HG03442 (cell line): ENCODE measurements around the gene CELA2B.
"Not testable (repeated sequence)": the region's sequence is repeated elsewhere in the genome, so short reads cannot be mapped to it uniquely, and the experiment has no call there.

Experiments
- ATAC-seq: cut with Tn5 transposase; IDR thresholded peaks from one replicate; pipeline ENCODE4 v1.9.1; 2021; ENCODE audit warnings: mild to moderate bottlenecking, moderate library complexity; ENCODE audit not compliant: unreplicated experiment

The CELA2B gene

DNA sequence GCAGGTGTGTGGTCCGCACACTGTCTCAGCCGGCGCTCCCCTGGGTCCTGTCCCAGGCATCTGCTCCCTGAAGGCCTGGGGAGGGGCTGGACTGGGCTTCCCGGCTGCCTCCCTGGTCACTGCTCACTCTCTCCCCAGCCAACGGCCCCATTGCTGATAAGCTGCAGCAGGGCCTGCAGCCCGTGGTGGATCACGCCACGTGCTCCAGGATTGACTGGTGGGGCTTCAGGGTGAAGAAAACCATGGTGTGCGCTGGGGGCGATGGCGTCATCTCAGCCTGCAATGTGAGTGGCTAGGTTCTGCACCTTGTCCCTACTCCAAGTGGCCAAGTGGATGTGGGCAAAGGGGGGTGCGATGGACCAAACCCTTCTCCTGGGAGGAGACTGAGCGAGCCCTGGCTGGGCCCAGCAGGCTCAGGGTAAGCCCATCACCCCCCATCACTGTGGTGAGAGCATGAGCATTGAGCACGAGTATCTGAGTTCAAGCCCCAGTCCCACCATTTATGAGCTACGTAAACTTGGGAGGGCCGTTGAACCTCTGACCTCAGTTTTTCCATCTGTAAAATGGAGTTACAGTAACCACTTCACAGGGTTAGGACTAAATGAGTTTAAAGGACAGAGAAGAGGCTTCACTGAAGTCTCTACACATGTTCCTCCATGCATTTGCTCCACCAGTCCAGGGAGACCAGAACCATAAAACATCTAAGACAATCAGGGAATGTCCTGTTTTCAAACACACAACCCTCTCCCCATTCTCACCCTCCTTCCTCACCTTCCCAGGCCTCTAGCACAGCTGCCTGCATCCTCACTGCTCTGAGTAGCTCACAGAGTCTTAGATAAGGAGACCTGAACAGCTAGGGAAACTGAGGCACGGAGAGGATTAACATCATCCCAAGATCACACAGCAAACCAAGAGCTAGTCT, 31.2 kb upstream of the CELA2B start:
- ATAC-seq = no peak

DNA sequence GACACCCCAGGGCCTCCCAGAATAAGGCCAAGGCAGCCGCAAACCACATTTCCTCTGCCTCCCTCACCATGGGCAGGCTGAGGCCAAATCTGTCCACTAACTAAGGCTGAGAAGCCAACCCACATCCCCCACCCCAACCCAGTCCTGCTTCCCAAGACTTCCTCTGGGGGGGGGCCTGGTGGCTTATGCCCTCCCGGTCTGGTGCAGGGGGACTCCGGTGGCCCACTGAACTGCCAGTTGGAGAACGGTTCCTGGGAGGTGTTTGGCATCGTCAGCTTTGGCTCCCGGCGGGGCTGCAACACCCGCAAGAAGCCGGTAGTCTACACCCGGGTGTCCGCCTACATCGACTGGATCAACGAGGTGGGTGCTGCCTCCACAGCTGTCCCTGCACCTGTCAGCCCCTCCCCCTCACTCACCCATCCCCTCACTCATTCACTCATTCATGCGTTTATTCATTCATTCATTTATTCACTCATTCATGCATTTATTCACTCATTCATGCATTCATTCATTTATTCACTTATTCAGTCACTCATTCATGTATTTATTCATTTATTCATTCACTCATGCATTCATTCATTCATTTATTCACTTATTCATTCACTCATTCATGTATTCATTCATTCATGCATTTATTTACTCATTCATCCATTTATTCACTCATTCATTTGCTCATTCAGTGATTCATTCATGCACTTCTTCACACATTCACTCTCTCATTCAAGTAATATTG, 30.3 kb upstream of the CELA2B start:
- no peak for ATAC-seq

DNA sequence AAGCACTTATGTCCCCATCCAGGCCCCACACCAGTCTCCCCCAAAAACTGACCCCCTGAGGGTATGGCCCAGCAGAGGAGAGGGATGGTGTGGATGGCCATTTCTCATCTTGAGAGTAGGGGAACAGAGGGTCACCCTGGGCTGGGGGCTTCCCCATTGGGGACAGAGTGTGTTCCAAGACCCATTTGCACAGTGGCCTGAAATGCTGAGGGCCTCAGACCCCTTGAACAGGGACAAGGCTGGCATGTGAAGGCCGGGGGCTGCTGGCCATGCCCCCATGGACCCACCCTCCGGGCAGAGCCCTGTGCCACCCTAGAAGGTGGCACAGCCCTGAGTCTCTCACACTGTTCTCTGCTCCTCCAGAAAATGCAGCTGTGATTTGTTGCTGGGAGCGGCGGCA, 29.7 kb upstream of the CELA2B start:
- ATAC-seq = no peak

GRCh38 chr1:15448877-15449462, 26.9 kb upstream of the CELA2B start:
- ATAC-seq = no peak

GRCh38 chr1:15449567-15449966, 26.3 kb upstream of the CELA2B start:
- no peak for ATAC-seq

DNA sequence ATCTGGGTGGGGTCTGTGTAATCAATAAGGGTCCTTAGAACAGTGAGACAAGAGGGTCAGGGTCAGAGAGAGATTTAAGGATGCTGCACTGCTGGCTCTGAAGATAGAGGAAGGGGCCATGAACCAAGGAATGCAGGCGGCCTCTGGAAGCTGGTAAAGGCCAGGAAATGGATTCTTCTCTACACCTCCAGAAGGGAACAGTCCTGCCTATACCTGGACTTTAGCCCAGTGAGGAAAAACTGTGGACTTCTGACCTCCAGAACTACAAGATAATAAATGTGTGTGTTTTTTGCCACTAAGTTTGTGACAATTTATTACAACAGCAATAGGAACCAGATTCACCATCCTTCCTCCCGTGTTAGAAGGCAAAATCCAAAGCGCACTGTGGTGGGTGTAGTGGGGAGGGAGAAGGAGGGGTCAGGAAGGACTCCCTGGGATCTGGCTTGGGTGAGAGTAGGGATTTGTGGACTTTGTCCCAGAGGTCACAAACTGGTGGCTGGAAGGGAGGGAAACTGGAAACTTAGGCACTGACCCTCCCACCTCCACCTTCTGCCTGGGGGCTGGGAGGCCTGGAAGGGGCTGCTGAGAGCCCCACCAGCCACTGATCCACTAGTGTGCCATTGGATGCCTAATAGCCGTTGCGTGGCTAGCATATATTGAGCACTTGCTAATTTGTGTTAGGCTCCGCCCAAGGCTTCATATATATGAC, 24.7 kb upstream of the CELA2B start:
- ATAC-seq = no peak

- ATAC-seq = no peak
Measured at GRCh38 chr1:15452216-15452615, 23.7 kb upstream of the CELA2B start.

DNA sequence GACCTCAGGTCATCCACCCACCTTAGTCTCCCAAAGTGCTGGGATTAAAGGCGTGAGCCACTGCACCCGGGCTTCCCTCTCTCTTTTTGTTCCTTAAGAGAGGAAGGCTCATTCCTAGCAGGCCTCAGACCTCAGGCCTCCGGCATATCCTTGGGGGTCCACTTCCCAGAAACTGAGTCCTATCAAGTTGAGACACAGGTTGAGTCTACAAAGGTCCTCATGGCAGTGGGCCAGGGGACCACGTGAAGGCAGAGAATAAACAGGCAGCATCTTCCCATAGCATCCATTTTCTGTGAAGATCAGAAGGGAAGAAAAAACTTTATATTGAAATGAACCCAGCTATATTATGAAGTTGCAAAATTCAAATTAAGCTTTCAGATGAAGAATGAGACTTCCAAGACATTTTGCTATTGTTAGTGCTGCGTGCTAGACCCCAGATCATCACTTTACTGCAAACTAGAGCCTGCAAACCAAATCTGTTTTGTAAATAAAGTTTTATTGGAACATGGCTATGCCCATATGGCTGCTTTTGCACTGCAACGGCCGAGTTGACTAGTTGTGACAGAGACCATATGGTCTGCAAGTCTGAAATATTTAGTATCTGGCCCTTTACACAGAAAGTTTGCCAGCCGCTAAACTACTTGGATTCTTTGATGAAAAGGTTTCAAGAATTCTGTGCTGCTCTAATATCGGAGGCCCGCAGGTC, 22.9 kb upstream of the CELA2B start:
- ATAC-seq = no peak

- ATAC-seq = no peak
Measured at GRCh38 chr1:15453734-15454133, 22.2 kb upstream of the CELA2B start.

- ATAC-seq = no peak
Measured at GRCh38 chr1:15454256-15454655, 21.6 kb upstream of the CELA2B start.

DNA sequence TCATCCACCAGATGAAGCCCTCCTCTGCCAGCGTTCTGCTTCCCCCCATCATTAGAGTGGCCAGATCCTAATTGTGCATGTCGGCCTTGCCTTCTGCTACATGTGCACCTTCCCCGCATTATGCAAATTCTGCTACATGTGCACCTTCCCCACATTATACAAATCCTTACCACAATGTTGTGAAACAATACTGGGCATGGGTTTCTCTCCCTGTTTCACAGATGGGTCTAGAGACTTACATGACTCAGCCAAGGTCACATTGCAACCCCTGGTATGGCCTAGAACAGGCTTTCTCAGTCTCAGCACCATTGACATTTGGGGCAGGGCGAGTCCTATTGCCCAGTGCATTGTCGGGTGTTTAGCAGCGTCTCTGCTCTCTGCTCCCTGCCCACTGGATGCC, 20.4 kb upstream of the CELA2B start:
- no peak for ATAC-seq

- ATAC-seq = no peak
Measured at GRCh38 chr1:15456313-15456954, 19.5 kb upstream of the CELA2B start, which contains the start of gene CELA2A. Gene CELA2A (plus strand): TSS chr1:15456732. CDS start chr1:15456754, 22 bp downstream.

- ATAC-seq = no peak
Measured at GRCh38 chr1:15457585-15457984, 18.3 kb upstream of the CELA2B start.

GRCh38 chr1:15458388-15458787, 17.5 kb upstream of the CELA2B start:
- not testable (repeated sequence) for ATAC-seq

DNA sequence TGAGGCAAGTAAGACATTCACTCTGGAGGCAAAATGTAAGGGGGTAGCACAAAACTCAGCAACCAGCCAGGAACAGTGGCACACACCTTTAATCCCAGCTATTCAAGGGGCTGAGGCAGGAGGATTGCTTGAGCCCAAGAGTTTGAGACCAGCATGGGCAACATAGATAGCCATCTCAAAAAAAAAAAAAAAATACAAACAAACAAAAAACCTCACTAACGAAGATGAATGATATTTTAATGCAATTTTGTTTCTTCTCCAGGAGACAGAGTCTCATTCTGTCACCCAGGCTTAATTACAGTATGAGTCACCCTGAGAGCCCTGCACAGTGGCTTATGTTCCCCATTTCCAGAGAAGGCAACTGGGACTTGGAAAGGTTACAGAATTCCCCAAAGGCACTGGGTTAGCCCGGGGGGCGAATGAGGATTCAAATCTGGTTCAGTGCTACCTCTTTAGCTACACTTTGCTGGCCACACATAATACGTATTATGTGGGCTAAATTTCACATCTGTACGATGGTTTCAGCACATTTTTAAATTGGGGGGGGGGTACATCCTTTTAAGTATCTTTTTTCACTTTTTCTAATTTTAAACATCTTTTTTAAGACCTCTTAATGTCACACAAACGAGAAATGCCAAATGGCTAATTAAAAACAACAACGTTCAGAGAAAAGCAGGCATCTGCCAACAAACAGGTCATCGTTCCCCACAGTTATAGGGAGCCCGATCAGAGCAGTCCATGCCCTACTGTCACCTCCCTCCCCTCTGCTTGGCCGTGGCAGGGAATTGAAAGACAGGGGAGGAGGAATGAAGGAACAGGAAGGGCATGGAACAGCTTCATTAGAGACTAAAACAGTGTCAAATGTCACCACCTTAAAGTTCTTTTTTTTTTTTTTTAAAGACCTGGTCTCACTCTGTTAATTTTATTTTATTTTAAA, 15.9 kb upstream of the CELA2B start:
- no peak for ATAC-seq

DNA sequence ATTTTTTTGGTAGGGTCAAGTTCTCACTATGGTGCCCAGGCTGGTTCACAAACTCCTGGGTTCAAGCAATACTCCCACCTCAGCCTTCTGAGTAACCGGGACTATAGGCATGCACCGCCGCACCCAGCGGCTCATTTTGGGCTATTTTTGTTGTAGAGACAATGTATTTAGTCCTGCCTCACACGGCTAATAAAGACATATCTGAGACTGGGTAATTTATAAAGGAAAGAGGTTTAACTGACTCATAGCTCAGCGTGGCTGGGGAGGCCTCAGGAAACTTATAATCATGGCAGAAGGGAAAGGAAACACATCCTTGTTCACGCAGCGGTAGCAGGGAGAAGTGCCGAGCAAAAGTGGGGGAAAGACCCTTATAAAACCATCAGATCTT, 15.2 kb upstream of the CELA2B start:
- ATAC-seq = no peak

DNA sequence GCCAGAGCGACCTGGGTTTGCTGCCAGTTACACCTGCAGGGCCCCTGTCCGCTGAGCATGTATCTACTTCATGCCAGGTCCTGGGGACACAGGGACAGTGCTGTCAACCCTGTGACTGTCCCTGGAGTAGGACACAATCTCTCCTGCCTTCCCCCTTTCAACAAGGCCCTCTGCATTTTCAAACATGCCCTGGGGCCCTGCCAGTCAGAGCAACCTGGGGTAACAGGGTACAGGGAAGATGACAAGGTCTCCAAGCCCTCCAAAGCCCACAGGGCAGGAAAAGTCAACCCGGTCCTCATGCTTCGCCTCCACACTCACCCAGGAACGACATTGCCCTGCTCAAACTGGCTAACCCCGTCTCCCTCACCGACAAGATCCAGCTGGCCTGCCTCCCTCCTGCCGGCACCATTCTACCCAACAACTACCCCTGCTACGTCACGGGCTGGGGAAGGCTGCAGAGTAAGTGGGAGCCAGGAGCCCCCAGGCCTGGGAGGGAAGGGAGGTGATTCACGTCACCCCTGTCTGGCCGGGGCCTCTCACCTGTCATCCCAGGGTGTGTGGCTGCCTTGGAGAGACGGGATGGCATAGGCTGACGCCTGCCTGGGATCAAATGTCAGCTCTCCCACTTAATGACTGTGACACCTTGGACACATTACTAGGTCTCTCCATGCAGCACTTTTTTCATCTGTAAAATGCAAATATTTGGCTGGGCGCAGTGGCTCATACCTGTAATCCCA, 12.7 kb upstream of the CELA2B start:
- not testable (repeated sequence) for ATAC-seq

DNA sequence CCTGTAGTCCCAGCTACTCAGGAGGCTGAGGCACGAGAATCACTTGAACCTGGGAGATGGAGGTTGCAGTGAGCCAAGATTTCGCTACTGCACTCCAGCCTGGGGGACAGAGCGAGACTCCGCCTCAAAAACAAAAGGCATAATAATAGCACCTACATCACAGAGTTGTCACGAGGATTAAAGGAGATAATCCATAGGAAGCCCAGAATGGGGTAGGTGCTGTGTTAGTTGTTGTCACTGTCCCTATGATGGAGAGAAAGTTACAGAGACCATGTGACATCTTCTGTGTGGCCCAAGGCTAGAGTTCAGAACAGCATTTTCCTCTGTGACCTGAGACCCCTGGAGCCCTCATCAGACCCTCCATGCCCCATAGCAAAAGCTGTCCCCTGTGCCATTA, 12.0 kb upstream of the CELA2B start:
- not testable (repeated sequence) for ATAC-seq
